ENCODE data around the gene KCNK1.

The KCNK1 gene

DNA sequence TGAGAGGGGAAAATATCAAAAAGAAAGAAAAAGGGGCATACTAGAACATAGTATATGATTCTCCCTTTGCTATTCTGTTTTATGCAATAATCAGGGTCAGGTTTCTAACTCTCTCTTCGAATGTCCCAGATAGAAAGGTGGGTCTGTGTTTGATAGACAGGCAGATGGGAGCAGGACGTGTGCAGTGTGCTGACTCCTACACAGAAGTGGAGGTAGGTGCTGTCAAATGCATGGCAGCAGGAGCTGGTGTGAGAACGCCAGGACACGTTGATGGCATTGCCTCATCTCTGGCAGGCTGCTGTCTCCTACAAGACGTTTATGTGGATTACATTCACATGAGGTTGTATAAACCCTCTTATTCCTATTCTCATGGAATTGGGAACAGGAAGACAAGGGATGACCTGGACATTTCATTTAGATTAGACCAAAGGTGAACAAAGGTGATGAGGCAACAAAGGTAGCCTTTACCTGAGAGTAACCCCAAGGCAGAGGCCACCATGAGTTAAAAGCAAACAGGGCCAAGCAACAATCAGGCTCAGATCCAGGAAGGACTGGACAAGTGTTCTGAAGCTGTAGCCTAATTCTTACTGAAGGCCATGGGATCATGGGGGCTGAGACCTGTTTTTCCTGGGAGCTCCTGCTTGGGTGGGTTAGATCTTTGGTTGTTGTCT lies 37.8 kb downstream of the KCNK1 start:
- H3K4me1 Mint-ChIP-seq = peaks cover 19% of the 10 kb centered on the region
- no peaks in the 10 kb centered on the region for H3K9me3 Mint-ChIP-seq
- peaks cover 4% of the 10 kb centered on the region for H3K27me3 Mint-ChIP-seq (ENCODE audit: low read depth)
- H3K4me3 Mint-ChIP-seq = no peak overlapping the region
- H3K36me3 Mint-ChIP-seq (ENCODE audit: low read depth) = no peaks in the 10 kb centered on the region
- TF ChIP-seq, protein P1, sequence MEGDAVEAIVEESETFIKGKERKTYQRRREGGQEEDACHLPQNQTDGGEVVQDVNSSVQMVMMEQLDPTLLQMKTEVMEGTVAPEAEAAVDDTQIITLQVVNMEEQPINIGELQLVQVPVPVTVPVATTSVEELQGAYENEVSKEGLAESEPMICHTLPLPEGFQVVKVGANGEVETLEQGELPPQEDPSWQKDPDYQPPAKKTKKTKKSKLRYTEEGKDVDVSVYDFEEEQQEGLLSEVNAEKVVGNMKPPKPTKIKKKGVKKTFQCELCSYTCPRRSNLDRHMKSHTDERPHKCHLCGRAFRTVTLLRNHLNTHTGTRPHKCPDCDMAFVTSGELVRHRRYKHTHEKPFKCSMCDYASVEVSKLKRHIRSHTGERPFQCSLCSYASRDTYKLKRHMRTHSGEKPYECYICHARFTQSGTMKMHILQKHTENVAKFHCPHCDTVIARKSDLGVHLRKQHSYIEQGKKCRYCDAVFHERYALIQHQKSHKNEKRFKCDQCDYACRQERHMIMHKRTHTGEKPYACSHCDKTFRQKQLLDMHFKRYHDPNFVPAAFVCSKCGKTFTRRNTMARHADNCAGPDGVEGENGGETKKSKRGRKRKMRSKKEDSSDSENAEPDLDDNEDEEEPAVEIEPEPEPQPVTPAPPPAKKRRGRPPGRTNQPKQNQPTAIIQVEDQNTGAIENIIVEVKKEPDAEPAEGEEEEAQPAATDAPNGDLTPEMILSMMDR (IDR thresholded peaks at IDR 0.05; ENCODE audit: unreplicated experiment in 3 of 3) = no peak
- no peak overlapping the region for H3K27ac Mint-ChIP-seq

DNA sequence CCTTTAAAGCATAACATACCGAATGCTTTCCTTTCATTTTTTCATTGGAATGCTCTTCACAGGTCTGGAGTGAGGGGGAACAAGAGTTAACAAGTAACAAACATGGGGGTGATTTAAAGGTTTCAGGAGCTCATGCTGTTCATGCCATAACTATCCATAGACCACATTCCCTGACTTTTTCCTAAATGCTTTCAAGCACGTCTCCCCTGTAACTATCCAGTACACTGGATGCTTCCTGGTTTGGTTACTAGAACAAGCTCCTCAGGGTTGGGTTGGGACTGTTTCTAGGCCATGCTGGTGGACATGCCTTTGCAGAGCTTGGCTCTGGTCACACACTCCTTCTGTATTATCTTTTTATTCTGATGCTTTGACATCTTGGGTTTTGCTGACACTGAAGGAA lies 38.6 kb downstream of the KCNK1 start:
- Mint-ChIP-seq H3K4me1 (peaks cover 10% of the 10 kb centered on the region), H3K9me3 (no peaks in the 10 kb centered on the region), H3K27ac (no peak overlapping the region), H3K27me3 (ENCODE audit: low read depth) (peaks cover 4% of the 10 kb centered on the region), H3K36me3 (ENCODE audit: low read depth) (no peaks in the 10 kb centered on the region), H3K4me3 (no peak overlapping the region)
- TF ChIP-seq, protein P1 (IDR thresholded peaks at IDR 0.05; ENCODE audit: unreplicated experiment in 3 of 3) = no peak

DNA sequence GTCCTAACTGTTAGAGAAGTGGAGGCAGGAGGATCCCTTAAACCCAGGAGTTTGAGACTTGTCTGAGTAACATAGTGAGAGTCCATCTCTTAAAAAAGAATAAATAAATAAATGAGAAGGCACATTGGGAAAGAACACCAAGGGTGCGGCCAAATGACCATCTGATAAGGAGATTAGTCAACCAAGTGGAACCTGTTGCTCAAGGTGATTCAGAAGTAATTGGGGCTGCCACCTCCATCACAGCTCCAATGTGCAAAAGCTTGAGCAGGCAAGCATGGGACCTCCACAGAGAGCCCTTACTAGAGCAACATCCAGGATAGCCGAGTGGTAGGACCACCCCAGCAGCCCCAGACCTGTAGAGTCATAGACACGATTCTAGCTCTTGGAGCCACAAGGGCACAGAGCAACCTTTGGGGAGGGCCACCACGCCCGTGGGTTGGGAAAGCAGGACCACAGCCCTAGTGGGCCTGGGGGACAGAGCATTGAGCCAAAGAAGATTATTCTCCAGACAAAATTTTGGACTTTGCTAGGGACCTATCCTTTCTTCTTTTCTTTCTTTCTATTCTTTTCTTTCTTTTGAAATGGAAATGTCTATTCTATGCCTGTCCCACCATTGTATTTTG lies 40.9 kb downstream of the KCNK1 start:
- peaks cover 4% of the 10 kb centered on the region for H3K27me3 Mint-ChIP-seq (ENCODE audit: low read depth)
- no peak overlapping the region for H3K27ac Mint-ChIP-seq
- peaks cover 7% of the 10 kb centered on the region for H3K4me1 Mint-ChIP-seq
- no peaks in the 10 kb centered on the region for H3K36me3 Mint-ChIP-seq (ENCODE audit: low read depth)
- TF ChIP-seq, protein P1 (IDR thresholded peaks at IDR 0.05; ENCODE audit: unreplicated experiment in 3 of 3) = no peak
- H3K9me3 Mint-ChIP-seq = no peaks in the 10 kb centered on the region
- H3K4me3 Mint-ChIP-seq = no peak overlapping the region

DNA sequence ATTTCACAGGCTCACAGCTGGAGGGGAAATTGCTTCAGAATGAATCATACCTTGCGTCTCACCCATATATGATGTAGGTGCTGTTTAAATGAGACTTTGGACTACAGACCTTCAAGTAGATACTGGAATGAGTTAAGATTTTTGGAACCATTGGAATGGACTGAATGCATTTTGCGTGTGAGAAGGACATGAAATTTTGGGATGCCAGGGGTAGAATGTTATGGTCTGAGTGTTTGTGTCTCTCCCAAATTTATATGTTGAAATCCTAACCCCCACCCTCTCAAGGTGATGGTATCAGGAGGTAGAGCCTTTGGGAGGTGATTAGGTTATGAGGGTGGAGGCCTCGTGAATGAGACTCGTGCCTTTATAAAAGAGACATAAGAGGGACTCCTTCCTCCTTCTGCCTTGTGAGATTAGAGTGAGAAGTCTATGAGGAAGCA lies 41.4 kb downstream of the KCNK1 start:
- Mint-ChIP-seq H3K4me1 (peaks cover 7% of the 10 kb centered on the region), H3K9me3 (no peaks in the 10 kb centered on the region), H3K27ac (no peak overlapping the region), H3K36me3 (ENCODE audit: low read depth) (no peaks in the 10 kb centered on the region), H3K4me3 (no peak overlapping the region), H3K27me3 (ENCODE audit: low read depth) (no peaks in the 10 kb centered on the region)
- TF ChIP-seq, protein P1 (IDR thresholded peaks at IDR 0.05; ENCODE audit: unreplicated experiment in 3 of 3) = no peak

DNA sequence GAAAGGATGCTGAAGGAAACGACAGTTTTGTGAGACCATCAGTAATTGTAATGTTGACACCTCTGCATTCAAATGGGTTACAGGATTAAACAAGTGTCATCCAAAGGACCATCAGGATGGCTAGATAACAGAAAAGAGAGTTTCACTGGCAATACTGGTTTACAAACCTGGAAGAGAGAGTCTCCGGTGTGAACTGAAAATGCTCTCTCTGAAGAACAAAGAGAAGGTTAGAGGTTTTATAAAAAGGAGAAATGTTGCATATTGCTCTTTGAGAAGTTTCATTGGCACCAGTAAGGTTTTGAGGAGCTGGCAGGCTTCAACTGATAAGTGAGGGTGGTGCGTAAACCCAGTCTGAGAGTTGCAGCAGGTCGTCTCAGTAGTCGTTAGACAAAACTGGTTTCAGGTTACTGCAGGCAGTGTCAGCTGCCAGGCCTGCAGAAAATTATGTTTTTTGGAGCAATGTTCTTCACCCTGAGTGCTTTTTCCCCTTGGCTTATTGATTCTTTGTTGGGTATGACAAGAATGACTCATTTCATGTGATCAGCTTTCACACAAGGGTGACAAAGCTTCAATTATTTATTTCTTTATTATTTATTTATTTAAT lies 42.2 kb downstream of the KCNK1 start:
- no peak overlapping the region for H3K27ac Mint-ChIP-seq
- no peak overlapping the region for H3K4me3 Mint-ChIP-seq
- TF ChIP-seq, protein P1 (IDR thresholded peaks at IDR 0.05; ENCODE audit: unreplicated experiment in 3 of 3) = no peak
- H3K27me3 Mint-ChIP-seq (ENCODE audit: low read depth) = no peaks in the 10 kb centered on the region
- no peaks in the 10 kb centered on the region for H3K9me3 Mint-ChIP-seq
- no peaks in the 10 kb centered on the region for H3K36me3 Mint-ChIP-seq (ENCODE audit: low read depth)
- H3K4me1 Mint-ChIP-seq = peaks cover 7% of the 10 kb centered on the region
